Progenitor cell of endocrine pancreas (in vitro differentiated cells): Measurements from ENCODE around the gene MOXD1. TPM values are rescaled to one million over a fixed set of nuclear protein-coding genes. Genes with fewer than 3 reads are reported as not detected.

Experiments
- DNase-seq: peaks from one replicate; pipeline ENCODE4 v3.0.0; 2021; ENCODE audit warnings: low spot score; ENCODE audit not compliant: unreplicated experiment
- H3K27ac Mint-ChIP-seq: 2 replicates; pipeline ENCODE4 v1.8.0; 2021; ENCODE audit warnings: mild to moderate bottlenecking, moderate library complexity, mixed read lengths
- H3K27me3 Mint-ChIP-seq: 2 replicates; pipeline ENCODE4 v1.8.0; 2021; ENCODE audit warnings: mixed read lengths
- H3K36me3 Mint-ChIP-seq: 2 replicates; pipeline ENCODE4 v1.8.0; 2022; ENCODE audit warnings: mixed read lengths; ENCODE audit not compliant: insufficient read depth
- H3K4me1 Mint-ChIP-seq: 2 replicates; pipeline ENCODE4 v1.8.0; 2021; ENCODE audit warnings: low read depth, mixed read lengths
- H3K4me3 Mint-ChIP-seq: 2 replicates; pipeline ENCODE4 v1.8.0; 2021; ENCODE audit warnings: low read depth, mild to moderate bottlenecking, moderate library complexity, mixed read lengths
- H3K9me3 Mint-ChIP-seq: 2 replicates; pipeline ENCODE4 v1.8.0; 2021; ENCODE audit warnings: low read depth, mixed read lengths
- CTCF ChIP-seq: fragments of 200-600 bp; sonication (generic); IDR thresholded peaks from one replicate; pipeline ENCODE4 v1.5.0; 2021; ENCODE audit warnings: antibody characterized with exemption, mild to moderate bottlenecking; ENCODE audit not compliant: unreplicated experiment
- total RNA-seq: library from RNA; stranded (reverse); gene quantifications from 2 replicates; pipeline ENCODE4 v1.2.1, GENCODE V29; 2021

Gene MOXD1
- total RNA-seq, 1 donor from 2014 or later: 8.4 TPM

GRCh38 chr6:132282696-132283095, 118.6 kb downstream of the MOXD1 start:
- no peak overlapping the region for H3K27ac Mint-ChIP-seq
- H3K27me3 Mint-ChIP-seq: peaks cover 6% of the 10 kb centered on the region
- H3K36me3 Mint-ChIP-seq: no peaks in the 10 kb centered on the region
- no peak for TF ChIP-seq CTCF
- H3K4me3 Mint-ChIP-seq: no peak overlapping the region
- no peaks in the 10 kb centered on the region for H3K9me3 Mint-ChIP-seq
- H3K4me1 Mint-ChIP-seq: no peaks in the 10 kb centered on the region
- DNase-seq: no peak

DNA sequence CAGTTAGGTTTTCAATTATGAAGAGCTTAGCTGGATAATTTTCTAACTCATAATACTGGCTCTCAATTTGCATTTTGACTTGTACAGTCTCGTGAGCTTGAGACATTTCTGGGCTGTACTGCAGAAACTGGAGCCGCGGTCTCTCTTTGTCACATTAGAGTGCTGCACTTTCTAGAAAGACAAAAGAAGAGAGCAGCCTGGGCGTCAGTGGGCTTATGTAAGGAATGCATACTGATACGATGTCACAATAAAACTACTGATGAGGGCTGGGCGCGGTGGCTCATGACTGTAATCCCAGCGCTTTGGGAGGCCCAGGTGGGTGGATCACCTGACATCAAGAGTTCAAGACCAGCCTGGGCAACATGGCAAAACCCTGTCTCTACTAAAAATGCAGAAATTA, 120.8 kb downstream of the MOXD1 start:
- TF ChIP-seq CTCF: no peak
- H3K27ac Mint-ChIP-seq: no peak overlapping the region
- no peak overlapping the region for H3K4me3 Mint-ChIP-seq
- DNase-seq: no peak
- H3K4me1 Mint-ChIP-seq: peaks cover 2% of the 10 kb centered on the region
- peaks cover 9% of the 10 kb centered on the region for H3K27me3 Mint-ChIP-seq
- no peaks in the 10 kb centered on the region for H3K9me3 Mint-ChIP-seq
- H3K36me3 Mint-ChIP-seq: no peaks in the 10 kb centered on the region

DNA sequence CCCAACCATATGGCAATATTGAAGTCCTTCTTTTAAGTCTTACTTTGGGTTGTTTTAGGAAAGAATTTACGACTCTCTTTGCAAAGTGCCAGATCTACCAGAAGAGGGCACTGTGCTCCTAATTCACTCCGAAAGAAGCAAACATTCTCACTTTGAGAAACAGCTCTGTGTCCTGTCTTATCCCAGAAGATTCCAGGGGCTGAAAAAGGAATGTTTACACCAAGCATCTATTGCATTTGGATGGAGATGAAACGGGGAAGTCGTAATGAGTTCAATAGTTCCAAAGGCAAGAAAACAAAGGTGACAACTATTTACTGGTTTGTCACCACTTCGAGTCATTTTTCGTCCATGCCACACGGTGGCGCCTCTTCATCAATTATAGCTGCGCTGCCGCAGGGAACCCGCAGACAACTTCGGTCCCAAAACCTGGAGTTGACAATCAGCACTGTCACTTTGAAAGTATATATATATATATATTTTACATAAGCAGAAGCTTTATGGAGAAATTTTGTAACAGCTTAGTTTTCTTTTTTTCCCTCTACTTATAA, 121.6 kb downstream of the MOXD1 start:
- Mint-ChIP-seq H3K4me3 (peak overlapping the region; percentile 73), H3K9me3 (no peaks in the 10 kb centered on the region), H3K27ac (peak overlapping the region; percentile 68), H3K36me3 (no peaks in the 10 kb centered on the region), H3K4me1 (peaks cover 8% of the 10 kb centered on the region), H3K27me3 (peaks cover 10% of the 10 kb centered on the region)
- TF ChIP-seq CTCF: peak; percentile 94
- peak; percentile 41 for DNase-seq

DNA sequence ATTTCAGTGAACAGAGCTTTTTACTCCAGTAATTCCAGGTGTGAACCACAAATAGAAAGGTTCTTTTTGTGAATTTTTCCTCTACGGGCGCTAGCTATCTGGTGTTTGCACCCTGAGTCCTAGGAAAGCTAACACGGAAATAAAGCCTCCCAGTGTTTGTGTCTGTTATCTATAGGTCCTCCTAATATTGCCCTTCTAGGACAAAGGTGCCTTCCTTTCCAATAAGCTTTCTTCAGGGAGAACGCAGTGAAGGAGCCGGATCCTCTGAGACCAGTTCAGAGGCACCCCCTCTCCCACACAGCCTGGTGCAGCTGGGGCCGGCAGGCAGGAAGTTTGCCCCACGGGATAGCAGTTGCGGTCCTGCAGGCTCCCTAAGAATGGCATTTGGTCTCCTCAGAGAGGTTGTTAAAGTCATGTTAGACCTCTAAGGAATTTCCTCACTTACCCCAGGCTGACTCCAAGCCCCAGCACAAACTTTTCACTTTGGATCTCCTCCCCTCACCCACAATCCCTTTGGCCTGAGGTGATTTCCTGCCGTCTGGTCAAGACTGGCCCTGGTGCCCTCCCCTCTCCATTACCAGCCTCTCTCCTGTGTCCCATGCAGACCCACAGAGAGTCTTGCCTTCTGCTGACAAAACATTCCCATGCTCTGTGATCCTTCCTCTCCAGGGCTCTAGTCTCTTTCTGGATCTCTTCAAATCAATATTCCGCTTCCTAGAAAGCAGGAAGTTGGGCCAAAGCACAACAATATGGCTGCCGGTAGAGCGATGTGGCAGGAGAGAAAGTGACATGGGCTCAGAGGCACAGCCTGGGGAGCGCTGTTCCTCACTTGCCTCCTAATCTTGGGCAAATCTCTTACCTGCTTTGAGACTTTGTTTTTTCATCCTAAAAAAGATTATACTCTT, 126.0 kb downstream of the MOXD1 start:
- no peaks in the 10 kb centered on the region for H3K9me3 Mint-ChIP-seq
- peaks cover 17% of the 10 kb centered on the region for H3K4me1 Mint-ChIP-seq
- no peak for TF ChIP-seq CTCF
- DNase-seq: no peak
- no peak overlapping the region for H3K27ac Mint-ChIP-seq
- peaks cover 4% of the 10 kb centered on the region for H3K27me3 Mint-ChIP-seq
- H3K4me3 Mint-ChIP-seq: no peak overlapping the region
- H3K36me3 Mint-ChIP-seq: no peaks in the 10 kb centered on the region

DNA sequence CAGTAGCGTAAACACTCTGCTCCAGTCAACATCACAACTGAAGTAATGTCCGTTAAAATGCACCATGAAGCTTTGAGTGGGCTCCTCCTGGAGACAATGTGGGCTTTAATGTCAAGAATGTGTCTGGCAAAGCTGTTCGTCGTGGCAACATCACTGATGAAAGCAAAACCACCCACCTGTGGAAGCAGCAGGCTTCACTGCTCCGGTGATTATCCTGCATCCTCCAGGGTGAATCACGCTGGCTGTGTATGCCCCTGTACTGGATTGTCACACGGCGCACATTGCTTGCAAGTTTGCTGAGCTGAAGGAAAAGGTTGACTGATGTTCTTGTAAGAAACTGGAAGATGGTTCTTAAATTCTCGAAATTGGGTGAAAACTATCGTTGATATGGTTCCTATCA, 128.5 kb downstream of the MOXD1 start:
- Mint-ChIP-seq H3K4me3 (no peak overlapping the region), H3K36me3 (no peaks in the 10 kb centered on the region), H3K27me3 (peaks cover 4% of the 10 kb centered on the region), H3K9me3 (no peaks in the 10 kb centered on the region), H3K4me1 (peaks cover 19% of the 10 kb centered on the region), H3K27ac (no peak overlapping the region)
- no peak for DNase-seq
- no peak for TF ChIP-seq CTCF
